CD4-positive, alpha-beta T cell treated with Interleukin-15 for 4 hours (primary cell): ENCODE results near the gene TBC1D16.

Source experiments
- DNase-seq: peaks from one replicate; pipeline ENCODE4 v3.0.0-alpha.2; 2020; ENCODE audit warnings: low spot score

Gene TBC1D16

GRCh38 chr17:80025140-80025539 is 10.5 kb downstream of the TBC1D16 start:
- DNase-seq, result no peak

GRCh38 chr17:80024206-80024972 is 11.3 kb downstream of the TBC1D16 start:
- no peak for DNase-seq

DNA sequence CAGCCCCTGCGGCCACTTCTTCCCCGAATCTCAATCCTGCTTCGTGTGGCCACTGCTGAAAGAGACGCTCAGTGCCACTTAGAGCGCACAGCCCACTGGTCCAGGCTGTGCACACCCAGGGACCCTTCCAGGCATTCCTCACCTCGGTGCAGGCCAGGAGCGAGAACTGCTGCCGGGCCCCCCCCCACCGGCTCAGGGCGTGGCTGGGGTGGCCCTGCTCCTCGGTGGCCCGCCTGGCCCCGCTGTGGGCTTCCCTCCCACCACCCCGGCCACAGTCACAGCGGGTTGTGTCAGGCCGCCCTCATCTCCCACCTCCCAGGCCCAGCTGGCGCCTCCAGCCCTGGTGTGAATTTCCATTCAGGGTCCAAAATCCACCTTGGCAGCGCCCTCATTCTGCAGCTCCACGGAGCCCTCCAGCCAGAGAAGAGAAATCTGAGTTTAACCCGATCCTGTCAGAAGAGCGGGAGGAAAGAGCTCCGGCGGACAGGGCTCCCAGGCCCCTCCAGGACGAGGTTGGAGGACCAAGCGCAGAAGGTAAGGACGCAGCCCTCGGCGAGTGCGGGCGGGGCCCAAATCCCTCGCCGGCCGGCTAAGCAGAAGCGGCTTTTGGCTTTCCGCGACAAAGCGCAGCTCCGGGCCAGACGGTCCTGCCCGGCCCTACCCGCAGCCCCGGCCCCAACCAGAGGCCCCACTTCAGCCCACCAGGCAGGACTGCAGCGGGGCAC is 12.0 kb downstream of the TBC1D16 start:
- no peak for DNase-seq

DNA sequence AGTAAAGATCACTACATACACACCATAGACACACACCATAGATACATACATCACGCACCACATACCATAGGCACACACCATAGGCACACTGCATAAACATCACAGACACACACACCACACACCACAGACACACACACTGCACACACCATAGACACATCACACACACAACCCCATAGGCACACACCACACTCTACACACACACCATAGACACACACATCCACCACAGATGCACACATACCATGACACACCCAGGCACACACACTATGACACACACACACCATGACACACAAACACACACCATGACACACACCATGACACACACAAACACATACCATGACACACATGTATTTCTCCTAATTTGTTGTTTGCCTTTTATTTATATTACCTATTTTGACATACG is 14.1 kb downstream of the TBC1D16 start:
- DNase-seq, result no peak

DNA sequence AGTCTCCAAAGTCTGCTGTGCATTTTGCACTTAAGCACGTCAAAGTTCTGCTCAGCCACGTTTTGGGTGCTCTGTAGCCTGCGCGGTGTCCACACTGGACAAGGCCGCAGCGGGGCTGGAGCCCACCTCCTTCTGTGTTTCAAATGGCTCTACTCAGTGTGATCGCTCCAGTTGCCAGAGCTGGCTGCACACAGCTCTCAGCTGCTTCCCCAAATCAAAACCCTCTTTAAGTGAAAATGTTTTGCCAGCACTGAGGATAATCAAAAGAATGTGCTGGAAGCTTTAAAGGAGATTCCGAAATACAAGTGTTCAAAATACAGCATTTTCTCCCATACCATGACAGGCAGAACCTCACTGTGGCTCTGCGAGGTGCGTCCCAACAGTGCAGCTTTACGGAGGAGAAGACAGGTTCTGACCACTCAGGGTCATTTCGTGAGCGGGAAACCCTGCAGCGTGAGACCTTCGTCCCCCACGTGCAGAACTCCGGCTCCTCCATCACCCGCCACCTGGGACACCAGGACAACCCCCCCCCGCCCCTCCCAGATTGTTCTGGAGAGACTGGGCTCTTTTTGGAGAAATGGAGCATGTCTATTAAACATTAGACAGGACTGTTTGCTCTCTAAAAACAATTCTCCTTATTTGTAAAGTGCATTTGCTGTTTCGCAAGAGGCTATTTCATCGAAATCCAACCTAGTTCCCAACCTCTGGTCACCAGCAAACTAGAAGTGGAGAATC is 16.6 kb downstream of the TBC1D16 start:
- no peak for DNase-seq

DNA sequence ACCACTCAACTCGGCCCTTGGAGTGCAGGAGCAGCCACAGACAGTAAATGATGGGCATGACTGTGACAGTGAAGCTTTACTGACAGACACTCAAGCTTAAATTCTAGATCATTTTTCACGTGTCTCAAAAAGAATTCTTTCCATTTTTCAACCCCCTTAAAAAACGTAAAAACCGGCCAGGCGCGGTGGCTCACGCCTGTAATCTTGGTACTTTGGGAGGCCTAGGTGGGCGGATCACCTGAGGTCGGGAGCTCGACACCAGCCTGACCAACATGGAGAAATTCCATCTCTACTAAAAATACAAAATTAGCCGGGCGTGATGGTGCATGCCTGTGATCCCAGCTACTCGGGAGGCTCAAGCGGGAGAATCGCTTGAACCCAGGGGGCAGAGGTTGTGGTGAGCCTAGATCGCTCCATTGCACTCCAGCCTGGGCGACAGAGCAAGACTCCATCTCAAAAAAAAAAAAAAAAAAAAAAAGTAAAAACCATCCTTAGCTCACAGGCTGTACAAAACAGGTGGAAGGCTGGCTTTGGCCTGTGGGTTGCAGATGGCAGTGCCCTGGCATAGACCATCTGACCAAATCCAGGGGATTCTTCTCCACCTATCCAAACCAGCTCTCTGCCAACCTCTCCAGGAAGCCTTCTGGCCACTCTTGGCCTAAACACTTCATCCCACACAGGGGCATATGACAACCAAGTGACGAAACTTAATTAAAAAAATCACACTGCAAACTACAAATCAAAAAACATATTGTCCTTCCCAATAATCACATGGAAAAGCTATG is 18.3 kb downstream of the TBC1D16 start:
- DNase-seq, result no peak

- no peak for DNase-seq
Observed at GRCh38 chr17:80012765-80013741, 22.6 kb downstream of the TBC1D16 start.

- no peak for DNase-seq
Observed at GRCh38 chr17:80011989-80012555, 23.6 kb downstream of the TBC1D16 start.

DNA sequence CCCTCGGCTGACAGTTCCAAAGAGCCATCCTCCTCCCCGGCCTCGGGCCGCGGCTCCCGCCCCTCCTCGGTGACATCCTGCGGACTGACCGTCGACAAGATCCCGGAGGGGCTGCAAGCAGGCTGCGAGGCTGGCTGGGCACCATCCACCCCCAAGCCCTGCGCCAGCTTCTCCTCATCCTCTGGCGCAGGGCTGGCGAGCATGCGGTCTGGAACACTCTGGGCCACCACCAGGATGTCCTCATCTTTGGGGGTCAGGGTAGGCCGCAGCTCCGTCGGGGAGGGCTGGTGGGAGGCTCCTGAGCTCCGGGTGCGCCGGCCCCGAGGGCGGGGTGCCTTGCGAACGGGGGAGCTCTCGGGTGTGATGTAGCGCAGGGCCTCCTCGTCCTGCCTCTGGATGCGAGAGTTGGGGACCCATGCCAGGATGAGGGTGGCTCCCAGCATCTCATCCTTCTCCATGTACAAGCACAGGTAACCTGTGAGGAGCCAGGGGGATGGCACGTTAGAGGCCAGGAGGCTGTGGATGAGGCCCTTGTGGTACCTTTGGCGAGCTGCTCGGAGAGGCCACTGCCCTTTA is 25.3 kb downstream of the TBC1D16 start:
- DNase-seq, result no peak

DNA sequence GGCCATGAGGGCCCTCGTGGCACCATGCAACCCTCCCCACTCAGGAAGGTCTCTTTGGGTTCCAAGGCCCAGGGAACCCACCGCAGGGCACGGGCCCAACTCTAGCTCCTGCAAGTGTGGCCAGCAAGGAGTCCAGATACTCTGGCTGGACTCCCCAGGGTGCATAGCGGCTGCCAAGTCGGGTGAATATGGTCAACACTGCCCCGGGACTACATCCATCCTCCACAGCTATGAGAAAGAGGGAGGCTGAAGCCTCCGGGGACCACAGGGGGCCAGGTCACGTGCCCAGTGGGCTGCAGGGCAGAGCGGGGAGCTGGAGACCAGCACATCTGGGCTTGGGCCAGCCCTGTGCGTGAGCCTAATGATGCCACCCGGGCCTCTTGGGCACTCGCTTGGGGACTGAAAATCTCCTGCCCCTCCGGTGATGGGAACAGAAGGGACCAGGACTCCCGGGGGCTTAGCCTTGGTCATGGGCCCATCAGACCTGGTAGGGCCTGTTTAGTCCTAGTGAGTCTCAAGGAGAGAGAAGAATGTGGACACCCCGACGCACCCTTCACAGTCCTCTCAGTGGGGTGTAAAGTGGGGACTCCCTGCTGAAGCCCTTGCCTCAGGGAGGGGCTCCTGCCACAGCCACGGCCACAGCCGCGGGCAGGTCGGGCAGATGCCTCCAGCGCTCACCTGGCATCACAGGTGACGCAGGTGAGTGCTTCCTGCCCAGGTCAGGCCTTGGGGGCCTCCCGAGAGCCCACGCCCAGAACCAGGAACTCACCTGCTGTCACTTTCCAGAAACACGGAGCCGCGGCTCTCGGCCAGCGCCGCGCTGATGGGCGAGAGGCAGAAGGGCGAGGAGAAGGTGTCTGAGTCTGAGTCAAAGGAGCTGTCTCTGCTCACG is 26.0 kb downstream of the TBC1D16 start:
- no peak for DNase-seq

- no peak for DNase-seq
Observed at GRCh38 chr17:80008848-80009247, 26.8 kb downstream of the TBC1D16 start.

DNA sequence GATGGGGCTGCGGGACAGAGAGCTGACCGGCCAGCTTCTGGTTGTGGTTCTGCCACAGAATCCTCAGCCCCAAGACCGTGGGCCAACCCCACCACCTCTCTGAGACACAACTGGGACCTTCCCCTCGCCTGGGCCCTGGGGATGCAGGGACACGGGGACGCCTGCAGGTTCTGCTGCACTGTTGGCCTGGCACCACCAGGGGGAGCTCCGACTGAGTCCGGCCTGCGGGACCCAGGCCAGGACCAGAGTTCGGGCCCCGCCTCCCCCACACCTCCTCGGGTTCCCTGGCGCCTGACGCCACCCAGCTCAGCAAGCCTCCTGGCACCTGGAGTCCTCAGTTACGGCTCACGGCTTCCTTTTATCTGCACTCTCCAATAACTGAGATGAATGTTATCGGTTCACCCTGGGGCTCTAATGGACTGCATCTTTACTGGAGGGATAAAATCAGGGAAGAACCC is 27.3 kb downstream of the TBC1D16 start:
- peak; percentile 74 for DNase-seq

- DNase-seq, result no peak
Observed at GRCh38 chr17:80007939-80008338, 27.7 kb downstream of the TBC1D16 start.

GRCh38 chr17:80006811-80007752 is 28.6 kb downstream of the TBC1D16 start:
- DNase-seq, result no peak

DNA sequence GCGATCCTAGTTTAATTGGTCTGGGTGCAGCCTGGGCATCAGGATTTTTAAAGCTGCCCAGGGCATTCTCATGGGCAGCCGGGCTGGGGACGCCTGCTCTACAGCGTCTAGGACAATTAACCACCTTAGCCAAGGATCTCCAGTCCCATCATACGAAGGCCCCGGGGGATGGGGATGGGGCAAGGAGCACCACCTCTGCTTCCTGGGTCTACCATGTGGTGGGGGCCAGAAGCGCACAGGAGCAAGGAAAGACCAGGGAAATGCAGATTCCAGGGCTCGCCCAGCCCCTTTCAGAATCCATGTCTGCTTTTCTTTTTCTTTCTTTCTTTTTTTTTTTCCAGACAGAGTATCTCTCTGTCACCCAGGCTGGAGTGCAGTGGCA is 29.3 kb downstream of the TBC1D16 start:
- no peak for DNase-seq

- peak; percentile 65 for DNase-seq
Observed at GRCh38 chr17:80005360-80006338, 30.0 kb downstream of the TBC1D16 start.

- no peak for DNase-seq
Observed at GRCh38 chr17:80003969-80004368, 31.7 kb downstream of the TBC1D16 start.
